ENCODE data around the gene FOXP2. TPM values are rescaled to one million over a fixed set of nuclear protein-coding genes. Genes with fewer than 3 reads are reported as not detected.

Gene FOXP2
- total RNA-seq, 1 donor from 2014 or later: 10.1 TPM

DNA sequence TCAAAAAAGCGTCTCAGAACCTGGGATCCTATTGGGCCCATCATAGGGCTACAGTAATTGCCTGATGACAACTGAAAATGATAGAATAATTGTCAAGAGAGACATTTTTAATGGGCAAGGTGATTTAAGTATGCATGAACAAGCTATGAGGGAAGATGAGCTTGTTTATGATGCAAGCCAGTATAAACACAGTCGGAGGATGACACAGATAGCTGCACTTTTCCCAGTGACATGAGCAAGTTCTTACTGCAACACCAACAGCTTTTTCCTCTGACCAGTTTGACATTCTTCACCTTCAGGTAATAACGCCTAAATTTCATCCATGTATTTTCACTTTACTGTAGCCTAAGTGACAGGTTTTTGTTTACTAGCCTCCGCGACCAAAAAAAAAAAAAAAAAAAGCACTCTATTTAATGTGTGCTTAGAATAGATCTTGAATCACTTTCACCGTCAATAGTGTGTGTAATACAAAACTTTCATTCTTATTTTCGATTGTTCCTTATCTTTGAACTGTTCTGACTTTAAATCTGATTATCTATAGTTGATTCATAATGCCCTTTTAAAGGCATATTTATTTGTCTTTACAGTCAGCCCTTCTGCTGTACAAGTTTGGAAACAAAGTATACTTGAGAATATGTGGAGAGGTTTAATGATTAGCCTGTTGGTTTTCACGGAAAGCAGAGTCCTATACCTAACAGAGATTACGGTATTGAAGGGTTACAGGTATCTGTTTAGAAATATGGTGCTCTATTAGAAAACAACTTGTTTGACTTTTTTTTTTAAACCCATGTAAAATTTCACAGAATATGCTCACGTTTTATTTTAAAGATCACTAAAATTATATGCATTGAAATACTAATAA is 1.7 kb downstream of the FOXP2 start:
- ATAC-seq (peak in 1 of 2 donors; percentile 81), DNase-seq (no peak)
- H3K36me3 ChIP-seq: no peaks in the 10 kb centered on the region
- peaks cover 4% of the 10 kb centered on the region for H3K4me1 ChIP-seq
- peak overlapping the region; percentile 19 for H3K4me3 ChIP-seq
- H3K27me3 ChIP-seq (ENCODE audit: low read depth): no peaks in the 10 kb centered on the region
- TF ChIP-seq, protein P1, sequence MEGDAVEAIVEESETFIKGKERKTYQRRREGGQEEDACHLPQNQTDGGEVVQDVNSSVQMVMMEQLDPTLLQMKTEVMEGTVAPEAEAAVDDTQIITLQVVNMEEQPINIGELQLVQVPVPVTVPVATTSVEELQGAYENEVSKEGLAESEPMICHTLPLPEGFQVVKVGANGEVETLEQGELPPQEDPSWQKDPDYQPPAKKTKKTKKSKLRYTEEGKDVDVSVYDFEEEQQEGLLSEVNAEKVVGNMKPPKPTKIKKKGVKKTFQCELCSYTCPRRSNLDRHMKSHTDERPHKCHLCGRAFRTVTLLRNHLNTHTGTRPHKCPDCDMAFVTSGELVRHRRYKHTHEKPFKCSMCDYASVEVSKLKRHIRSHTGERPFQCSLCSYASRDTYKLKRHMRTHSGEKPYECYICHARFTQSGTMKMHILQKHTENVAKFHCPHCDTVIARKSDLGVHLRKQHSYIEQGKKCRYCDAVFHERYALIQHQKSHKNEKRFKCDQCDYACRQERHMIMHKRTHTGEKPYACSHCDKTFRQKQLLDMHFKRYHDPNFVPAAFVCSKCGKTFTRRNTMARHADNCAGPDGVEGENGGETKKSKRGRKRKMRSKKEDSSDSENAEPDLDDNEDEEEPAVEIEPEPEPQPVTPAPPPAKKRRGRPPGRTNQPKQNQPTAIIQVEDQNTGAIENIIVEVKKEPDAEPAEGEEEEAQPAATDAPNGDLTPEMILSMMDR (IDR thresholded peaks at IDR 0.05): no peak
- no peak overlapping the region for H3K27ac ChIP-seq
- no peaks in the 10 kb centered on the region for H3K9me3 ChIP-seq
- intact Hi-C loops (cut with DNase I): no loop called here

DNA sequence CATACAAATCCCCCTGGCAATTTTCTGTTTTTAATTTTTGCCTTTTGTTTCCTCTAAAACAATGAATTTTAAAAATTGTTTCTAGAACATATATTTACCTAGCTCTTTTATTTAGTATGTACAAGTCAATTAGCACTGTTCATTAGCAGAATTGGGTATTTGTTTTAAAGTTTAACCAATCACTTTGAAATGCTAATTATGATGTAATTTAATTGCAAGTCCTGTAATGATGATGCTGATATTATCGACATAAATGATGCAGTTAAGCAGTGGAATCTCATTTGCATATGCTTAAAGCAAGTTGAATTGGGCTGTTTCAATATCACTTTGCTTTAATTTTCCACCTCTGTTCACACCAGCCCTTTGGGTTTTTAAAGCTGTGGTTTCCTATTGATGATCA is 2.7 kb downstream of the FOXP2 start:
- Histone ChIP-seq H3K27ac (no peak overlapping the region), H3K27me3 (ENCODE audit: low read depth) (no peaks in the 10 kb centered on the region), H3K9me3 (no peaks in the 10 kb centered on the region), H3K4me3 (no peak overlapping the region), H3K4me1 (peaks cover 4% of the 10 kb centered on the region), H3K36me3 (no peaks in the 10 kb centered on the region)
- ATAC-seq (no peak), DNase-seq (no peak)
- TF ChIP-seq, protein P1 (IDR thresholded peaks at IDR 0.05): no peak
- intact Hi-C loops (cut with DNase I): no loop called here

DNA sequence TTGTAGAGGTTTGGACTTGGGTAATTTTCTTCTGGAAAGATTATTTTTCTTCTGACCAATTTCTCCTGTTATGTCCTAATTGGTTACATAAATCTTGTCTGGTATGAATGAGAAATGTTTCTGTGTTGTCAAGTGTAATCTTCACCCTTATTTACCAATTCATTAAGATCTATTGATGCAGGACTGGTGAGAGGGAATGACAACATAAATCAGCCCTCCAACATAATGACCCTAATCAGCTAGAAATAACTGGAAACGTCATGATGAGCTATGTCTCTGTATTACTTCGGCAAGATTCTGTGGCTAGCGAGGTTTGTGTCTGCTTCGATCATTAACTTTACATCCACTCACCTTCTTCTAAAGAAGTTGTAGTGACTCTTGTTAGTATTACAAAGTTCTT is 3.5 kb downstream of the FOXP2 start:
- H3K27me3 ChIP-seq (ENCODE audit: low read depth): no peaks in the 10 kb centered on the region
- H3K4me1 ChIP-seq: peaks cover 4% of the 10 kb centered on the region
- intact Hi-C loops (cut with DNase I): no loop called here
- H3K9me3 ChIP-seq: no peaks in the 10 kb centered on the region
- H3K36me3 ChIP-seq: no peaks in the 10 kb centered on the region
- ATAC-seq (no peak), DNase-seq (no peak)
- H3K27ac ChIP-seq: no peak overlapping the region
- TF ChIP-seq, protein P1 (IDR thresholded peaks at IDR 0.05): no peak
- no peak overlapping the region for H3K4me3 ChIP-seq

DNA sequence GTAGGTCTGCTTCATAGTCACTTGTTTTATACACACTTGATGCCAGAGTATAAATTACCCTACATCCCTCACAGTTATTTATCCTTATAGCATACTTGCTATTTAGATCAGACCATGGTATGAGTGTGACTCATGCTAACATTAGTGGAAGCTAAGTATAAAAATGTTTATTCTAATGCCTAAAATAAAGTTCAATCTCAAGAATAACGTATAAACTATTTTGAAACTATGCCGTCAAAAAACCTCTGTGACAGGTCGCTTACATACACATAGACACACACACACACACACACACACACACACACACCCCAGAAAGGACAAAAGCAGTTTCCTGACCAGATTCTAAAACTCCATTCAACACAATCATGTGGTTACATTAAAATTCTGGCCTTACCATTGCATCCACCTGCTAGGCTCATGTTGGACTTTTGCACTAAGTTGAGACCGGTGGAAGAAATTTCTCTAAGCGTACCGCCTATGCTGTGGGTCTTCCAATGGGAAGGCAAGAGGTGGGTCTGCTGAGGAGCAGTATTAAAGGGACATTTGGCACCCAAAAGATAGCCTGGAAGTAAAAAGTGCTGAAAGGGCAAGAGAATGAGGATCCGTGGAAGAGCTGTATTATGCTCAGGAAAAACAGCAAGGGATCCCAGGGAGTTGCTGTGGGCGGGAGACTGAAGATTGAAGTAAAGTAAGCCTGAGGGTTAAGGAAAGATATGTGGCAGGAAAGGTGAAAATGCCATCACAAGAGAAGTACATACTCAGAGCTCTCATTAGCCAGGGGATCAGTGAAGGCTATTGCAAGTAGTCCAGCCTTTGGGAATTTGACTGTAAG is 5.0 kb downstream of the FOXP2 start:
- Histone ChIP-seq H3K4me1 (peaks cover 4% of the 10 kb centered on the region), H3K9me3 (no peaks in the 10 kb centered on the region), H3K27me3 (ENCODE audit: low read depth) (no peaks in the 10 kb centered on the region), H3K27ac (no peak overlapping the region), H3K4me3 (no peak overlapping the region), H3K36me3 (no peaks in the 10 kb centered on the region)
- intact Hi-C loops (cut with DNase I): no loop called here
- TF ChIP-seq, protein P1 (IDR thresholded peaks at IDR 0.05): no peak
- ATAC-seq: peak in 1 of 2 donors; percentile 25
- no peak for DNase-seq

DNA sequence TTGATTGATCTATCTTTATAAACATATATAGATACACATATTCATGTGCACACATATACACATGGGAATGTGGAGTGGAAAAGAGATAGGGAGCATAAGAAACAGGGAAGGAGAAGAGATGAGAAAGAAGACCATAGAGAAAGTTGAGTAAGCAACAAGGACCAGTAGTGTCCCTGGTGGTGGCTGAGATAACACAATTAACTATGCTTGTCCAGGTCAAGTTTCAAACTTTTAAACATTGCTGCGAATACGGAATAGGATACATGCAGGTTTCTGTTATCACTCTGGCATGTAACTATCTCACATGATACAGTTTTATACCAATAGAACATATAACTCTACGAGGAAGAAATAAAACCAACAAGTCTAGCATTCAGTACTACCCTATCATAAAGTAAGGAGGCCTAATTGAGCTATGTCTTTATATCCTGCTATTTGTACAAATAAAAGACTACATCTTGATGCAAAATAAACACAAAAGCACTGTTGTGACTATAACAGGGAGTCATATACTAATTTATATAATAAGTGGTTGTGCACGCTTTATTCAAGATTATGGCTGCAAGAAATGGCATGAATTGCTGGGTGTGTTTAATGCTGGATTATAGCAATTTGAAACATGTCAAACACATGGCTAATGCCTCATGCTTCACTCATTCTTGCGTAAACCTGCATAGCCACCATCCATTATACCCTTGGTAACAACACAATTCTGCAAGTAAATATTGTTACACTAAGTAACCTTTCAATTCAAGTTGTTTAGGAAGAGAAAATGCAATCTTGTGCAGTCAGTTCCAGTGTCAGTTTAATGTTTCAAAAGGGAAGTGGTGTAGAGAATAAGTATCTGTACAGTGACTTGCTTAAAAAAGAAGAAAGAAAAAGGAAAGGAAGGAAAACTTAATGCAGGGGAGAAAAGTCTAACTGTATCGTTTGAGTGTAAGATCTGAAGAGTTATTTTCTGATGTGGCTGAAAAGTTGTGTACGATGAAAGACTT is 8.2 kb downstream of the FOXP2 start:
- no peak for ATAC-seq
- intact Hi-C loops (cut with DNase I): no loop called here
- H3K27ac ChIP-seq: no peak overlapping the region

More for the DNA sequence above, 8.2 kb downstream of the FOXP2 start:
- H3K27me3 ChIP-seq (ENCODE audit: low read depth): no peaks in the 10 kb centered on the region
- no peaks in the 10 kb centered on the region for H3K4me1 ChIP-seq
- no peak for DNase-seq
- no peaks in the 10 kb centered on the region for H3K9me3 ChIP-seq
- H3K4me3 ChIP-seq: no peak overlapping the region
- no peaks in the 10 kb centered on the region for H3K36me3 ChIP-seq
- TF ChIP-seq, protein P1 (IDR thresholded peaks at IDR 0.05): no peak

Measured in lower lobe of right lung (tissue), 2 donors.